HCT116 (cell line): ENCODE results near the gene MYH7. TPM values are rescaled to one million over a fixed set of nuclear protein-coding genes. Genes with fewer than 3 reads are reported as not detected.

Source experiments
- ATAC-seq: fragments of 200-7000 bp; cut with Tn5 transposase; 2 replicates; pipeline ENCODE4 v1.9.1; 2020; ENCODE audit warnings: mild to moderate bottlenecking, moderate library complexity
- BruUV-seq: library from RNA; stranded (reverse); fragments of 400-500 nt; replicated peaks from 2 replicates; lab custom pipeline; 2021; lab: Mats Ljungman, UMichigan
- CTCF ChIA-PET: fragments of 300-600 bp; sonication (Branson Sonifier 250); formaldehyde crosslinking; loops from one replicate; lab custom pipeline; 2021; ENCODE audit warnings: antibody characterized with exemption; lab: Charles Lee
- POLR2A ChIA-PET: fragments of 300-600, 350-600 bp; sonication (Branson Sonifier 250); formaldehyde crosslinking; loops from one replicate; lab custom pipeline; 2021; ENCODE audit warnings: antibody characterized with exemption; lab: Charles Lee
- RAD21 ChIA-PET, 2 experiments: fragments of 300-600 bp; sonication (Branson Sonifier 250); formaldehyde crosslinking; loops; one replicate each; lab custom pipeline; 2023; ENCODE audit warnings: low total read pairs in 2 of 2; ENCODE audit not compliant: uncharacterized antibody in 2 of 2, unreplicated experiment in 2 of 2, low non-redundant PET in 1 of 2; lab: Charles Lee
- DNase-seq: peaks from one replicate; pipeline ENCODE4 v3.0.0-alpha.2; 2010; ENCODE audit warnings: low read depth, low spot score
- H2AFZ ChIP-seq: fragments of 200-600 bp; shearing (Covaris generic), sonication (generic); 2 replicates; pipeline ENCODE4 v1.6.1; 2017; ENCODE audit warnings: low read depth, mixed run types, mixed read lengths, antibody characterized with exemption, low read length; ENCODE audit not compliant: poor library complexity, severe bottlenecking
- H3K27ac ChIP-seq: 2 replicates; pipeline ENCODE4 v1.5.1; 2012; ENCODE audit warnings: low read depth, low read length
- H3K27me3 ChIP-seq: fragments of 200-600 bp; sonication (generic); 2 replicates; pipeline ENCODE4 v1.6.1; 2016; ENCODE audit warnings: mixed run types, low read length, mixed read lengths; ENCODE audit not compliant: insufficient read depth
- H3K36me3 ChIP-seq, 2 experiments: fragments of 200-500 bp in 1 of 2; fragments of 200-600 bp in 1 of 2; sonication (Bioruptor generic) in 1 of 2; sonication (generic) in 1 of 2; 2 replicates each; pipeline versions ENCODE4 v1.5.1 to v1.6.1; 2014 to 2016; ENCODE audit warnings: low read length in 2 of 2, inconsistent platforms in 1 of 2, mixed read lengths in 1 of 2, mixed run types in 1 of 2; ENCODE audit not compliant: insufficient read depth in 2 of 2, control insufficient read depth in 1 of 2
- H3K4me1 ChIP-seq, 2 experiments: fragments of 200-600 bp in 1 of 2; sonication (generic) in 1 of 2; 2 replicates each; pipeline versions ENCODE4 v1.5.1 to v1.6.1; 2012 to 2017; ENCODE audit warnings: low read length in 2 of 2, inconsistent platforms in 1 of 2, mild to moderate bottlenecking in 1 of 2, mixed read lengths in 1 of 2, mixed run types in 1 of 2, moderate library complexity in 1 of 2; ENCODE audit not compliant: insufficient read depth in 2 of 2, control insufficient read depth in 1 of 2
- H3K4me2 ChIP-seq: fragments of 200-600 bp; sonication (generic); 2 replicates; pipeline ENCODE4 v1.6.1; 2017; ENCODE audit warnings: mixed run types, low read length, mixed read lengths
- H3K4me3 ChIP-seq, 2 experiments: fragments of 200-600 bp in 1 of 2; sonication (generic) in 1 of 2; replicated peaks in 1 of 2; 2 replicates each; pipeline ENCODE4 v1.5.1; 2011 to 2016; ENCODE audit warnings: low read length in 2 of 2, control low read depth in 1 of 2, low read depth in 1 of 2, mild to moderate bottlenecking in 1 of 2, mixed read lengths in 1 of 2, mixed run types in 1 of 2
- H3K79me2 ChIP-seq: fragments of 200-600 bp; sonication (generic); 2 replicates; pipeline ENCODE4 v1.6.1; 2017; ENCODE audit warnings: mild to moderate bottlenecking, mixed run types, low read length, moderate library complexity, mixed read lengths; ENCODE audit not compliant: insufficient read depth
- H3K9ac ChIP-seq: fragments of 200-600 bp; sonication (generic); 2 replicates; pipeline ENCODE4 v1.6.1; 2016; ENCODE audit warnings: low read length, mixed read lengths
- H3K9me2 ChIP-seq: fragments of 200-600 bp; sonication (generic), shearing (Covaris generic); 2 replicates; pipeline ENCODE4 v1.6.1; 2017; ENCODE audit warnings: mixed run types, mild to moderate bottlenecking, moderate library complexity; ENCODE audit not compliant: insufficient read depth
- H3K9me3 ChIP-seq, 2 experiments: fragments of 200-500 bp in 1 of 2; fragments of 200-600 bp in 1 of 2; sonication (Bioruptor generic) in 1 of 2; sonication (generic) in 1 of 2; 2 replicates each; pipeline ENCODE4 v1.6.1; 2014 to 2017; ENCODE audit warnings: low read length in 2 of 2, mixed read lengths in 2 of 2, inconsistent platforms in 1 of 2, low read depth in 1 of 2, mild to moderate bottlenecking in 1 of 2, mixed run types in 1 of 2, moderate library complexity in 1 of 2; ENCODE audit not compliant: control insufficient read depth in 1 of 2, insufficient read depth in 1 of 2
- H4K20me1 ChIP-seq: fragments of 200-600 bp; sonication (generic), shearing (Covaris generic); 2 replicates; pipeline ENCODE4 v1.6.1; 2017; ENCODE audit warnings: mixed run types, mild to moderate bottlenecking, moderate library complexity; ENCODE audit not compliant: insufficient read depth
- CBX3 ChIP-seq: IDR thresholded peaks from 2 replicates; pipeline ENCODE4 v1.6.1; 2012; ENCODE audit warnings: low read depth
- CEBPB ChIP-seq: IDR thresholded peaks from 2 replicates; pipeline ENCODE4 v1.6.1; 2012; ENCODE audit warnings: low read depth
- EGR1 ChIP-seq: IDR thresholded peaks from 2 replicates; pipeline ENCODE4 v1.6.1; 2012; ENCODE audit warnings: low read depth
- ELF1 ChIP-seq: IDR thresholded peaks from 2 replicates; pipeline ENCODE4 v1.6.1; 2012; ENCODE audit warnings: low read depth, borderline replicate concordance
- EZH2phosphoT487 ChIP-seq: fragments of 200-600 bp; IDR thresholded peaks from 2 replicates; pipeline ENCODE4 v1.6.1; 2018; ENCODE audit warnings: antibody characterized with exemption, borderline replicate concordance
- POLR2A ChIP-seq: IDR thresholded peaks from 2 replicates; pipeline ENCODE4 v1.7.0; 2011; ENCODE audit warnings: borderline replicate concordance; ENCODE audit not compliant: insufficient read depth, insufficient read length; ENCODE audit errors: extremely low read depth
- SP1 ChIP-seq: IDR thresholded peaks from 2 replicates; pipeline ENCODE4 v1.6.1; 2012; ENCODE audit warnings: low read depth
- SRF ChIP-seq: IDR thresholded peaks from 2 replicates; pipeline ENCODE4 v1.6.1; 2012; ENCODE audit warnings: low read depth
- ZFX ChIP-seq: fragments of 450-650 bp; IDR thresholded peaks from 2 replicates; pipeline ENCODE4 v1.6.1; 2017
- ZNF274 ChIP-seq: fragments of 200-500 bp; sonication (Bioruptor generic); IDR thresholded peaks from 2 replicates; pipeline ENCODE4 v1.6.1; 2014; ENCODE audit warnings: mild to moderate bottlenecking, low read depth, low read length, inconsistent platforms
- intact Hi-C: fragments of 100-400 bp; cut with micrococcal nuclease; formaldehyde crosslinking; loops from 2 replicates; pipeline ENCODE4 v1.10.0; 2022
- total RNA-seq: library from RNA; stranded (reverse); gene quantifications from one replicate; pipeline ENCODE4 v1.2.1, GENCODE V29; 2021; ENCODE audit not compliant: unreplicated experiment
- TF ChIP-seq, protein P1 (sequence below): IDR thresholded peaks from 2 replicates; pipeline ENCODE4 v1.6.1; 2011; ENCODE audit warnings: mild to moderate bottlenecking, low read length, moderate library complexity; ENCODE audit not compliant: insufficient replicate concordance; ENCODE audit errors: extremely low read depth
- TF ChIP-seq, protein P2 (sequence below), 3 experiments: fragments of 200-600 bp in 1 of 3; sonication (generic) in 1 of 3; IDR thresholded peaks in 2 of 3; conservative IDR thresholded peaks in 1 of 3; 2 replicates each; pipeline ENCODE4 v1.5.1; 2012 to 2017; ENCODE audit warnings: low read depth in 2 of 3, low read length in 2 of 3, antibody characterized with exemption in 1 of 3, borderline replicate concordance in 1 of 3, control low read depth in 1 of 3, mild to moderate bottlenecking in 1 of 3, mixed read lengths in 1 of 3, mixed run types in 1 of 3, moderate library complexity in 1 of 3; ENCODE audit not compliant: insufficient read depth in 1 of 3

MYH7 gene
- total RNA-seq, 1 experiment from 2014 or later, result not detected

- Histone ChIP-seq H2AFZ (no peak overlapping the region), H4K20me1 (no peaks in the 10 kb centered on the region), H3K9ac (no peak overlapping the region), H3K4me1 (peaks cover under 1 to 9% of the 10 kb centered on the region in 2 experiments), H3K9me2 (no peaks in the 10 kb centered on the region), H3K79me2 (peaks cover 8% of the 10 kb centered on the region), H3K36me3 (no peaks in the 10 kb centered on the region), H3K9me3 (no peaks in the 10 kb centered on the region), H3K27me3 (no peaks in the 10 kb centered on the region), H3K4me2 (no peak overlapping the region), H3K4me3 (no peak overlapping the region), H3K27ac (no peak overlapping the region)
- ATAC-seq (no peak), DNase-seq (no peak)
- ChIA-PET POLR2A (no interaction called here), CTCF (interaction anchor here (0.9 kb wide), 1 partner anchor 9 kb away, joined by 3 read pairs; no protein-coding TSS in a partner anchor), RAD21 (no interaction called here)
- BruUV-seq, result no TSS peak
- intact Hi-C loops, result no loop called here
- no peak for TF ChIP-seq ELF1
- TF ChIP-seq EZH2phosphoT487, result no peak
- TF ChIP-seq, protein P1, sequence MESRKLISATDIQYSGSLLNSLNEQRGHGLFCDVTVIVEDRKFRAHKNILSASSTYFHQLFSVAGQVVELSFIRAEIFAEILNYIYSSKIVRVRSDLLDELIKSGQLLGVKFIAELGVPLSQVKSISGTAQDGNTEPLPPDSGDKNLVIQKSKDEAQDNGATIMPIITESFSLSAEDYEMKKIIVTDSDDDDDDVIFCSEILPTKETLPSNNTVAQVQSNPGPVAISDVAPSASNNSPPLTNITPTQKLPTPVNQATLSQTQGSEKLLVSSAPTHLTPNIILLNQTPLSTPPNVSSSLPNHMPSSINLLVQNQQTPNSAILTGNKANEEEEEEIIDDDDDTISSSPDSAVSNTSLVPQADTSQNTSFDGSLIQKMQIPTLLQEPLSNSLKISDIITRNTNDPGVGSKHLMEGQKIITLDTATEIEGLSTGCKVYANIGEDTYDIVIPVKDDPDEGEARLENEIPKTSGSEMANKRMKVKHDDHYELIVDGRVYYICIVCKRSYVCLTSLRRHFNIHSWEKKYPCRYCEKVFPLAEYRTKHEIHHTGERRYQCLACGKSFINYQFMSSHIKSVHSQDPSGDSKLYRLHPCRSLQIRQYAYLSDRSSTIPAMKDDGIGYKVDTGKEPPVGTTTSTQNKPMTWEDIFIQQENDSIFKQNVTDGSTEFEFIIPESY, result no peak
Measured at GRCh38 chr14:23465261-23465660, 29.8 kb upstream of the MYH7 start.

DNA sequence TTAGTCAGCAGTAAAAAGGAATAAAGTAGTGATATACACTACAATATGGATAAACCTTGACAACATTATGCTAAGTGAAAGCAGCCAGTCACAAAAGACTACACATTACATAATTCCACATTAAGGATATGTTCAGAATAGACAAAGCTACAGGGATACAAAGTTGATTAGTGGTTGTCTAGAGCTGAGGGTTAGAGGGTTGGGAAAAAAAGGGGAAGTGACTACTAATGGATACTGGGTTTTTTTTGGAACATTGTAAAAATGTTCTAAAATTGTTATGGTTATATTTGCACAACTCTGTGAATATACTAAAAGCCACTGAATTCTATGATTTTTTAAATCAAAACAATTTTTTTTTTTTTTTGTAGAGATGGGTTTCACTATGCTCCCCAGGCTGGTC, 29.2 kb upstream of the MYH7 start:
- Histone ChIP-seq H2AFZ (no peak overlapping the region), H3K9ac (no peak overlapping the region), H3K4me1 (peaks cover 0 to 8% of the 10 kb centered on the region in 2 experiments; a peak in 3 of 4 replicates), H3K9me3 (no peaks in the 10 kb centered on the region), H3K27me3 (no peaks in the 10 kb centered on the region), H3K4me3 (no peak overlapping the region), H3K4me2 (no peak overlapping the region), H4K20me1 (no peaks in the 10 kb centered on the region), H3K27ac (no peak overlapping the region), H3K36me3 (no peaks in the 10 kb centered on the region), H3K9me2 (no peaks in the 10 kb centered on the region), H3K79me2 (peaks cover 3% of the 10 kb centered on the region)
- ATAC-seq (no peak), DNase-seq (no peak)
- TF ChIP-seq EGR1 (no peak), CBX3 (no peak), SRF (no peak), SP1 (no peak), POLR2A (no peak), ZNF274 (no peak), ZFX (no peak), CEBPB (no peak)
- TF ChIP-seq, protein P2, sequence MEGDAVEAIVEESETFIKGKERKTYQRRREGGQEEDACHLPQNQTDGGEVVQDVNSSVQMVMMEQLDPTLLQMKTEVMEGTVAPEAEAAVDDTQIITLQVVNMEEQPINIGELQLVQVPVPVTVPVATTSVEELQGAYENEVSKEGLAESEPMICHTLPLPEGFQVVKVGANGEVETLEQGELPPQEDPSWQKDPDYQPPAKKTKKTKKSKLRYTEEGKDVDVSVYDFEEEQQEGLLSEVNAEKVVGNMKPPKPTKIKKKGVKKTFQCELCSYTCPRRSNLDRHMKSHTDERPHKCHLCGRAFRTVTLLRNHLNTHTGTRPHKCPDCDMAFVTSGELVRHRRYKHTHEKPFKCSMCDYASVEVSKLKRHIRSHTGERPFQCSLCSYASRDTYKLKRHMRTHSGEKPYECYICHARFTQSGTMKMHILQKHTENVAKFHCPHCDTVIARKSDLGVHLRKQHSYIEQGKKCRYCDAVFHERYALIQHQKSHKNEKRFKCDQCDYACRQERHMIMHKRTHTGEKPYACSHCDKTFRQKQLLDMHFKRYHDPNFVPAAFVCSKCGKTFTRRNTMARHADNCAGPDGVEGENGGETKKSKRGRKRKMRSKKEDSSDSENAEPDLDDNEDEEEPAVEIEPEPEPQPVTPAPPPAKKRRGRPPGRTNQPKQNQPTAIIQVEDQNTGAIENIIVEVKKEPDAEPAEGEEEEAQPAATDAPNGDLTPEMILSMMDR (IDR thresholded peaks at IDR 0.05 in 2 of 3, conservative IDR thresholded peaks at IDR 0.05 in 1 of 3; ENCODE audit: borderline replicate concordance in 1 of 3, insufficient read depth in 1 of 3, low read depth in 2 of 3, low read length in 2 of 3), result no peak
- no TSS peak for BruUV-seq
- RAD21 ChIA-PET, result no interaction called here
- POLR2A ChIA-PET, result no interaction called here
- intact Hi-C loops, result no loop called here
- CTCF ChIA-PET, result interaction anchor here (0.9 kb wide), 1 partner anchor 8 kb away, joined by 3 read pairs; no protein-coding TSS in a partner anchor
